Panc1 (cell line): Measurements from ENCODE around the gene OVCH1. TPM values are rescaled to one million over a fixed set of nuclear protein-coding genes. Genes with fewer than 3 reads are reported as not detected.

ENCODE experiments used
- ATAC-seq: fragments of 200-7000 bp; cut with Tn5 transposase; 2 replicates; pipeline ENCODE4 v1.9.1; 2020; ENCODE audit warnings: mild to moderate bottlenecking, moderate library complexity
- BruUV-seq: library from RNA; stranded (reverse); fragments of 400-500 nt; replicated peaks from 2 replicates; lab custom pipeline; 2021; lab: Mats Ljungman, UMichigan
- CTCF ChIA-PET: fragments of 300-600 bp; sonication (Branson Sonifier 250); formaldehyde crosslinking; loops from one replicate; lab custom pipeline; 2022; ENCODE audit warnings: antibody characterized with exemption; lab: Charles Lee
- POLR2A ChIA-PET: fragments of 300-600 bp; sonication (Branson Sonifier 250); formaldehyde crosslinking; loops from one replicate; lab custom pipeline; 2022; ENCODE audit warnings: antibody characterized with exemption; lab: Charles Lee
- DNase-seq: peaks from one replicate; pipeline ENCODE4 v3.0.0-alpha.2; 2010; ENCODE audit warnings: low read depth, low spot score
- H3K27ac ChIP-seq: 2 replicates; pipeline ENCODE4 v1.5.1; 2011; ENCODE audit warnings: mild to moderate bottlenecking, low read length, inconsistent platforms
- H3K27me3 ChIP-seq: fragments of 200-500 bp; sonication (Bioruptor generic); 2 replicates; pipeline ENCODE4 v1.6.0; 2014; ENCODE audit warnings: low read length, inconsistent platforms; ENCODE audit not compliant: control insufficient read depth, insufficient read depth
- H3K36me3 ChIP-seq: fragments of 200-500 bp; sonication (Bioruptor generic); 2 replicates; pipeline ENCODE4 v1.5.1; 2014; ENCODE audit warnings: inconsistent platforms, mild to moderate bottlenecking, low read length, moderate library complexity; ENCODE audit not compliant: control insufficient read depth, insufficient read depth
- H3K4me1 ChIP-seq: 2 replicates; pipeline ENCODE4 v1.5.1; 2011; ENCODE audit warnings: inconsistent platforms, mild to moderate bottlenecking, low read length, moderate library complexity; ENCODE audit not compliant: control insufficient read depth, insufficient read depth
- H3K4me3 ChIP-seq, 2 experiments: 2 replicates each; pipeline ENCODE4 v1.5.1; 2011 to 2012; ENCODE audit warnings: low read depth in 2 of 2, low read length in 2 of 2, mild to moderate bottlenecking in 2 of 2, inconsistent platforms in 1 of 2, moderate library complexity in 1 of 2
- H3K9me3 ChIP-seq: fragments of 200-500 bp; sonication (Bioruptor generic); 2 replicates; pipeline ENCODE4 v1.5.1; 2014; ENCODE audit warnings: low read depth, mild to moderate bottlenecking, inconsistent platforms, low read length, moderate library complexity; ENCODE audit not compliant: control insufficient read depth, insufficient read depth
- CTCF ChIP-seq: fragments of 450-650 bp; IDR thresholded peaks from 2 replicates; pipeline ENCODE4 v1.5.1; 2017; ENCODE audit warnings: mild to moderate bottlenecking
- POLR2AphosphoS5 ChIP-seq: IDR thresholded peaks from 2 replicates; pipeline ENCODE4 v1.6.1; 2012; ENCODE audit warnings: mild to moderate bottlenecking, low read depth, low read length, moderate library complexity
- REST ChIP-seq, 2 experiments: IDR thresholded peaks; 2 replicates each; pipeline ENCODE4 v1.6.1; 2011 to 2012; ENCODE audit warnings: low read depth in 2 of 2, control low read depth in 1 of 2, low read length in 1 of 2, mild to moderate bottlenecking in 1 of 2, moderate library complexity in 1 of 2; ENCODE audit not compliant: insufficient read depth in 1 of 2
- SIN3A ChIP-seq: IDR thresholded peaks from 2 replicates; pipeline ENCODE4 v1.6.1; 2012; ENCODE audit warnings: low read depth, mild to moderate bottlenecking, low read length, moderate library complexity, borderline replicate concordance; ENCODE audit not compliant: insufficient read depth
- TCF7L2 ChIP-seq: IDR thresholded peaks from 2 replicates; pipeline ENCODE4 v1.6.1; 2011; ENCODE audit warnings: mild to moderate bottlenecking, low read depth, low read length, inconsistent platforms
- in situ Hi-C: cut with HindIII; loops from 2 replicates; pipeline ENCODE4 v1.10.0; 2016; ENCODE audit warnings: low sequenced_read_pairs, low pct_unique_long_range_greater_than_20kb
- intact Hi-C: fragments of 100-400 bp; cut with micrococcal nuclease; formaldehyde crosslinking; loops from one replicate; pipeline ENCODE4 v1.10.0; 2022; ENCODE audit not compliant: unreplicated experiment
- total RNA-seq: library from RNA; stranded (reverse); gene quantifications from one replicate; pipeline ENCODE4 v1.2.1, GENCODE V29; 2021; ENCODE audit not compliant: unreplicated experiment

The OVCH1 gene
- total RNA-seq, 1 experiment from 2014 or later = not detected

DNA sequence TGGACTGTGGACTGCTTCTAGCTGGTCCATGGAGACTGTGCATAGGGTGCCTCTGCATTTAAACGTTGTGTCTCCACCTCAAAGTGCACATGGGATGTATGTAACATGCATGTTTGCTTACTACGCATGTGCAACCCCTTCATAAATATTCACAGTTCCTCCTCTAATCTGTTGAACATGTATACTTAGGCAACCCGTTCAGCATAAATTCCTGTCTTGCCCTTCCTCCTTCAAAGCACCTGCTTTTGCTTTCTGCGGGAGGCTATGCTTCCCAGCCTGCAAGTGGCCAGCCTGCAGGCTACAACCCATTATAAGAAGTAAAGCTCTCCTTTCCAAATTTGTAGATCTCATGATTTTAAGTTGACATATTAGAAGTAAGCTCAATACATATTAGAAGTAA is 33.0 kb upstream of the OVCH1 start:
- Histone ChIP-seq H3K4me3 (no peak overlapping the region), H3K27me3 (peaks cover 10% of the 10 kb centered on the region), H3K36me3 (no peaks in the 10 kb centered on the region), H3K9me3 (no peaks in the 10 kb centered on the region), H3K4me1 (no peaks in the 10 kb centered on the region), H3K27ac (no peak overlapping the region)
- TF ChIP-seq REST (IDR thresholded peaks at IDR 0.05; ENCODE audit: insufficient read depth in 1 of 2, low read depth in 2 of 2, low read length in 1 of 2) (no peak), CTCF (no peak), SIN3A (no peak), POLR2AphosphoS5 (no peak), TCF7L2 (no peak)
- in situ Hi-C loops = no loop called here
- CTCF ChIA-PET = no interaction called here
- DNase-seq = no peak
- no peak for ATAC-seq
- BruUV-seq = no TSS peak
- POLR2A ChIA-PET = no interaction called here
- intact Hi-C loops = no loop called here

GRCh38 chr12:29528161-29528560 is 30.7 kb upstream of the OVCH1 start:
- no peak for DNase-seq

More at GRCh38 chr12:29528161-29528560, 30.7 kb upstream of the OVCH1 start:
- CTCF ChIA-PET = no interaction called here
- H3K27ac ChIP-seq = no peak overlapping the region
- peaks cover 5% of the 10 kb centered on the region; the same call in 1 of the 2 replicates for H3K27me3 ChIP-seq
- no peak for ATAC-seq
- intact Hi-C loops (no loop called here), in situ Hi-C loops (no loop called here)
- BruUV-seq = no TSS peak
- no peaks in the 10 kb centered on the region for H3K9me3 ChIP-seq
- no peak overlapping the region for H3K4me3 ChIP-seq
- POLR2A ChIA-PET = no interaction called here
- TF ChIP-seq REST (IDR thresholded peaks at IDR 0.05; ENCODE audit: insufficient read depth in 1 of 2, low read depth in 2 of 2, low read length in 1 of 2) (no peak), TCF7L2 (no peak), SIN3A (no peak), CTCF (no peak), POLR2AphosphoS5 (no peak)
- H3K4me1 ChIP-seq = no peaks in the 10 kb centered on the region
- H3K36me3 ChIP-seq = no peaks in the 10 kb centered on the region
